Fibroblast of lung (primary cell): ENCODE data around the gene CD82. TPM values are rescaled to one million over a fixed set of nuclear protein-coding genes. Genes with fewer than 3 reads are reported as not detected.
A peak's percentile ranks its signal among the peaks of the same experiment; 100 is the strongest.

ENCODE experiments used
- DNase-seq, 2 donors: peaks; one replicate each; pipeline versions ENCODE4 v3.0.0 to v3.0.0-alpha.2; 2010; ENCODE audit warnings: low read depth in 2 of 2
- H2AFZ ChIP-seq: 2 replicates; pipeline ENCODE4 v1.5.1; 2012; ENCODE audit warnings: low read length, control low read depth, inconsistent platforms
- H3K27ac ChIP-seq: 2 replicates; pipeline ENCODE4 v1.5.1; 2011; ENCODE audit warnings: low read length, control low read depth; ENCODE audit not compliant: insufficient read depth
- H3K27me3 ChIP-seq: 2 replicates; pipeline ENCODE4 v1.5.1; 2011; ENCODE audit warnings: mild to moderate bottlenecking, low read length; ENCODE audit not compliant: control insufficient read depth, insufficient read depth
- H3K36me3 ChIP-seq: 2 replicates; pipeline ENCODE4 v1.5.1; 2011; ENCODE audit warnings: low read length; ENCODE audit not compliant: control insufficient read depth, insufficient read depth
- H3K4me1 ChIP-seq: 2 replicates; pipeline ENCODE4 v1.5.1; 2011; ENCODE audit warnings: low read length; ENCODE audit not compliant: control insufficient read depth, insufficient read depth; ENCODE audit errors: extremely low read depth
- H3K4me2 ChIP-seq: 2 replicates; pipeline ENCODE4 v1.5.1; 2011; ENCODE audit warnings: low read length, control low read depth; ENCODE audit not compliant: insufficient read depth; ENCODE audit errors: extremely low read depth
- H3K4me3 ChIP-seq, 4 experiments: fragments of 200-600 bp in 1 of 4; sonication (generic) in 1 of 4; replicated peaks in 1 of 4; 2 replicates each; pipeline ENCODE4 v1.5.1; 2011 to 2016; ENCODE audit warnings: low read length in 4 of 4, low read depth in 3 of 4, mild to moderate bottlenecking in 3 of 4, control low read depth in 2 of 4, inconsistent platforms in 1 of 4, mixed read lengths in 1 of 4; ENCODE audit not compliant: insufficient read depth in 1 of 4; ENCODE audit errors: control extremely low read depth in 1 of 4
- H3K79me2 ChIP-seq: 2 replicates; pipeline ENCODE4 v1.5.1; 2012; ENCODE audit warnings: mild to moderate bottlenecking, low read length, inconsistent platforms; ENCODE audit not compliant: control insufficient read depth, insufficient read depth
- H3K9ac ChIP-seq: 2 replicates; pipeline ENCODE4 v1.5.1; 2011; ENCODE audit warnings: mild to moderate bottlenecking, low read length, control low read depth; ENCODE audit not compliant: insufficient read depth
- H3K9me3 ChIP-seq: 2 replicates; pipeline ENCODE4 v1.5.1; 2012; ENCODE audit warnings: low read depth, low read length; ENCODE audit not compliant: control insufficient read depth, insufficient read depth
- H4K20me1 ChIP-seq: 2 replicates; pipeline ENCODE4 v1.5.1; 2011; ENCODE audit warnings: low read length; ENCODE audit not compliant: control insufficient read depth, insufficient read depth; ENCODE audit errors: extremely low read depth
- EZH2 ChIP-seq: IDR thresholded peaks from 2 replicates; pipeline ENCODE4 v1.5.1; 2012; ENCODE audit warnings: low read length, control low read depth, mild to moderate bottlenecking; ENCODE audit errors: missing control alignments
- polyA plus RNA-seq, 2 donors: library from polyadenylated mRNA; depleted of rRNA in 1 of 2; stranded (reverse) in 1 of 2; unstranded in 1 of 2; fragments of >200 nt; gene quantifications; 2 replicates each; pipeline ENCODE4 v1.2.1, GENCODE V29; 2011 to 2012; ENCODE audit warnings: missing spikeins in 1 of 2
- total RNA-seq: library from RNA; depleted of rRNA; stranded (reverse); fragments of >200 nt; gene quantifications from 2 replicates; pipeline ENCODE4 v1.2.1, GENCODE V29; 2014
- TF ChIP-seq, protein P1 (sequence below), 2 donors: IDR thresholded peaks in 1 of 2; conservative IDR thresholded peaks in 1 of 2; 1 replicate in 1 of 2; 2 replicates in 1 of 2; pipeline ENCODE4 v1.5.1; 2011 to 2012; ENCODE audit warnings: low read length in 2 of 2, control low read depth in 1 of 2, inconsistent platforms in 1 of 2, low read depth in 1 of 2, mild to moderate bottlenecking in 1 of 2

Gene CD82
- total and polyA plus RNA-seq, 2 donors (not counting 1 experiment from before 2014, with no cell fraction given), result 54.2 to 114 TPM

DNA sequence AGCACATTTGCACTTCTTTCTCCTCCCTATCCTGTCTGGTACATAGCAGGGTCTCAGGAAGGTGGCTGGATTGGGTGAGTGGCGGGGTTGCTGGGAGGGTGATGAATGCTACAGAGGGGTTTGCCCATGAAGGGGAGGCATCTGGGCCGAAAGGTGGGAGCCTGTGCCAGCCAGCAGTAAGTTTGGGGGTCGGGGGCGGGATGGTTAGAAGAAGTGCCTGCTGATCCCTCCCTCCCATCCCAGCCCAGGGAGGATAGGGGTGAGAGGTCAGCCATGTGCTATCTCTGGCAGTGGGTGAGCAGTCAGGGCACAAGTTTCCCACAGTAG is 2.8 kb downstream of the CD82 start:
- H3K27ac ChIP-seq, result peak overlapping the region; percentile 89
- no peaks in the 10 kb centered on the region for H4K20me1 ChIP-seq
- H3K4me3 ChIP-seq, result peak overlapping the region in 1 of 4 experiments; percentile 69
- no peaks in the 10 kb centered on the region for H3K36me3 ChIP-seq
- H3K9ac ChIP-seq, result no peak overlapping the region
- H3K4me2 ChIP-seq, result peak overlapping the region; percentile 83
- DNase-seq, result no peak
- peaks cover 35% of the 10 kb centered on the region for H3K4me1 ChIP-seq
- no peak for TF ChIP-seq EZH2
- TF ChIP-seq, protein P1, sequence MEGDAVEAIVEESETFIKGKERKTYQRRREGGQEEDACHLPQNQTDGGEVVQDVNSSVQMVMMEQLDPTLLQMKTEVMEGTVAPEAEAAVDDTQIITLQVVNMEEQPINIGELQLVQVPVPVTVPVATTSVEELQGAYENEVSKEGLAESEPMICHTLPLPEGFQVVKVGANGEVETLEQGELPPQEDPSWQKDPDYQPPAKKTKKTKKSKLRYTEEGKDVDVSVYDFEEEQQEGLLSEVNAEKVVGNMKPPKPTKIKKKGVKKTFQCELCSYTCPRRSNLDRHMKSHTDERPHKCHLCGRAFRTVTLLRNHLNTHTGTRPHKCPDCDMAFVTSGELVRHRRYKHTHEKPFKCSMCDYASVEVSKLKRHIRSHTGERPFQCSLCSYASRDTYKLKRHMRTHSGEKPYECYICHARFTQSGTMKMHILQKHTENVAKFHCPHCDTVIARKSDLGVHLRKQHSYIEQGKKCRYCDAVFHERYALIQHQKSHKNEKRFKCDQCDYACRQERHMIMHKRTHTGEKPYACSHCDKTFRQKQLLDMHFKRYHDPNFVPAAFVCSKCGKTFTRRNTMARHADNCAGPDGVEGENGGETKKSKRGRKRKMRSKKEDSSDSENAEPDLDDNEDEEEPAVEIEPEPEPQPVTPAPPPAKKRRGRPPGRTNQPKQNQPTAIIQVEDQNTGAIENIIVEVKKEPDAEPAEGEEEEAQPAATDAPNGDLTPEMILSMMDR (conservative IDR thresholded peaks at IDR 0.05 in 1 of 2, IDR thresholded peaks at IDR 0.05 in 1 of 2; ENCODE audit: low read depth in 1 of 2, low read length in 2 of 2), result no peak
- no peak overlapping the region for H2AFZ ChIP-seq
- no peaks in the 10 kb centered on the region for H3K9me3 ChIP-seq
- no peaks in the 10 kb centered on the region for H3K27me3 ChIP-seq
- no peaks in the 10 kb centered on the region for H3K79me2 ChIP-seq

DNA sequence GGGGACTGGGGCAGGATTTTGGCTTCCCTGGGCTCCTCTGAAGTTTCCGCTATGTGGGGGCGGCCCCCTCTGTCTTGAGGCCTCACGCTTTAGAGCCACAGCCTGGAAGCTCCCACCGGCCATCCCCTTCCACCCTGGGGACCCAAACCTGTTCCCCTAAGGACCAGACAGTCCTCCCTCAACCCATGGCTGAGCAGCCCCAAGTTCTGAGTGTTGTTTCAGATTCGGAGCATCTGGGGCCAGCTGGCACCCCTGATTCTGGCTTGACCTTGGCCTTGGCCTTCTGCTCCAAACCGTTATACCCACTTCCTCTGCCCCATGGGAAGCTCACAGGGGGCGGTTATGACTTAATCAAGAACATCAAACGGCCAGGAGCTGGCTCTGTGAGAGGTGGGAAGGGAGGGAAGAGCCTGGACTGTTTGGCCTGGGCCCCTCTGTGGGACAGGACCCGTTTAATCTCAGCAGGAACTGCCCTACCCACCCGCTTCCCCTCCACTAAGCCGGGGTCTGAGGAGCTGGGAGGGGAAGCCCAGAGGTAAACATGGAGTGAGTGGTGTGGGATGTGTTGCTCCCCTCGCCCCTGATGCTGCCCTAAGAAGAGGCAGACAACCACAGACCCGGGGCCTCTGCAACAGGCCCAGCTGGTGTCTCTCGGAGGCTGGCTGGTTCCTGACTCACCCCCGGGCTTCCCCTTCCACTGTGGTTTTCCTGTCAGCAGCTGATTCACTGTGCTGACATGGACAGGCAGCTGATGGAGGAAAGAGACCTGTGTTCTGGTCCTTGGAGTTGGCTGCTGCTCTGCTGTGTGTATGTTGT is 3.4 kb downstream of the CD82 start:
- Histone ChIP-seq H3K36me3 (no peaks in the 10 kb centered on the region), H3K9ac (peak overlapping the region; percentile 11), H4K20me1 (no peaks in the 10 kb centered on the region), H3K4me2 (peak overlapping the region; percentile 83), H3K27me3 (no peaks in the 10 kb centered on the region), H3K9me3 (no peaks in the 10 kb centered on the region), H3K4me1 (peaks cover 39% of the 10 kb centered on the region), H3K79me2 (no peaks in the 10 kb centered on the region), H2AFZ (no peak overlapping the region), H3K4me3 (peak overlapping the region in 1 of 4 experiments; percentile 69), H3K27ac (peak overlapping the region; percentile 89)
- peak; percentile 89 to 97 for DNase-seq
- TF ChIP-seq, protein P1 (conservative IDR thresholded peaks at IDR 0.05 in 1 of 2, IDR thresholded peaks at IDR 0.05 in 1 of 2; ENCODE audit: low read depth in 1 of 2, low read length in 2 of 2), result no peak
- TF ChIP-seq EZH2, result no peak

DNA sequence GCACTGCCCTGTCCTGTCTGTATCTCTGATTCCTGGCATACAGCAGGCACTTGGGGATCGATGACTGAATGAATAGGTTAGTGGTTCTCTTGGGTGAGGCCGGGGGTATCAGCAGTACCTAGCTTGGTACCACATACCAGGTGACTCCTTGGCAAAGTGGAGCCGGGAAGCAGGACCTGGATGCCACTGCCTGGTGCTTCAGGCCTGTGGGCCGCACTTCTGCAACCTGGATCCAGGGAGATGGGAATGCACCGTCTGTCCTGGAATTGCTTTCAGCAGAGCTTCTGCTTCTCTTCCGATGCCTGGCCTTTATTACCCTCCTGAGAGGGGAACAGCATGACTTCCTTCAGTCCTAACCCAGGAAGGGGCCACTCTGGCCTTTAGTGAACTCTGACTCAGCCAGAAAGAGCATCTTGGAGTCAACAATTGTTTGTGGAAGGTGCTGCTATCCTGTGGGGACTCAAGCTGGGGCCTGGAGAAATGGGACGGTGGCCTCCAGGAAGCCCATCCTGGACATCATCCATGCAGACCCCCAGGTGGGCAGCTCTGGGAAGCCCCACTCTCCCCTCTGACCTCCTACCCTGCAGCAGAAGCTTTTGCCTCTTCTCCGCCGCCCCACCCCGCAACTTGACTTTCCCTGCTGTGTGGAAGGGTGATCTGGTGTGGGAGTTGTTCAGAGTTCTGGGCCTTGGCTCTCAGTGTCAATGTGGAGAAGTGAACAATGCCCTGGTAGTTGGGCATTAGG is 5.1 kb downstream of the CD82 start:
- Histone ChIP-seq H3K4me1 (peaks cover 42% of the 10 kb centered on the region), H3K36me3 (no peaks in the 10 kb centered on the region), H3K79me2 (no peaks in the 10 kb centered on the region), H3K9ac (no peak overlapping the region), H3K27ac (no peak overlapping the region), H3K9me3 (no peaks in the 10 kb centered on the region), H4K20me1 (no peaks in the 10 kb centered on the region), H3K4me3 (no peak overlapping the region), H3K4me2 (no peak overlapping the region), H3K27me3 (no peaks in the 10 kb centered on the region), H2AFZ (no peak overlapping the region)
- no peak for DNase-seq
- no peak for TF ChIP-seq EZH2
- TF ChIP-seq, protein P1 (conservative IDR thresholded peaks at IDR 0.05 in 1 of 2, IDR thresholded peaks at IDR 0.05 in 1 of 2; ENCODE audit: low read depth in 1 of 2, low read length in 2 of 2), result no peak
